Neutrophil (primary cell): ENCODE data around the gene HIVEP1.

Experiments used
- H3K27ac ChIP-seq: fragments of 200-600 bp; sonication (generic); 2 replicates; pipeline ENCODE4 v1.5.1; 2016; ENCODE audit warnings: mild to moderate bottlenecking, moderate library complexity
- H3K27me3 ChIP-seq: fragments of 200-600 bp; sonication (generic); 2 replicates; pipeline ENCODE4 v1.6.0; 2016; ENCODE audit warnings: mild to moderate bottlenecking
- H3K36me3 ChIP-seq: fragments of 200-600 bp; sonication (generic); 2 replicates; pipeline ENCODE4 v1.5.1; 2017
- H3K4me1 ChIP-seq, 2 experiments: fragments of 200-600 bp in 1 of 2; sonication (generic) in 1 of 2; 1 replicate in 1 of 2; 2 replicates in 1 of 2; pipeline versions ENCODE4 v1.5.1 to v1.6.1; 2013 to 2016; ENCODE audit warnings: low read depth in 1 of 2, low read length in 1 of 2, mild to moderate bottlenecking in 1 of 2, moderate library complexity in 1 of 2; ENCODE audit not compliant: control insufficient read depth in 1 of 2, insufficient read depth in 1 of 2
- H3K4me3 ChIP-seq, 2 experiments: fragments of 200-600 bp in 1 of 2; sonication (generic) in 1 of 2; 1 replicate in 1 of 2; 2 replicates in 1 of 2; pipeline ENCODE4 v1.5.1; 2013 to 2016; ENCODE audit warnings: low read depth in 1 of 2, low read length in 1 of 2, mild to moderate bottlenecking in 1 of 2, moderate library complexity in 1 of 2
- H3K9me3 ChIP-seq: fragments of 200-600 bp; sonication (generic); 2 replicates; pipeline ENCODE4 v1.5.1; 2016
- TF ChIP-seq, protein P1 (sequence below): fragments of 200-600 bp; sonication (generic); IDR thresholded peaks from 2 replicates; pipeline ENCODE4 v1.5.1; 2016; ENCODE audit warnings: antibody characterized with exemption

Gene HIVEP1

DNA sequence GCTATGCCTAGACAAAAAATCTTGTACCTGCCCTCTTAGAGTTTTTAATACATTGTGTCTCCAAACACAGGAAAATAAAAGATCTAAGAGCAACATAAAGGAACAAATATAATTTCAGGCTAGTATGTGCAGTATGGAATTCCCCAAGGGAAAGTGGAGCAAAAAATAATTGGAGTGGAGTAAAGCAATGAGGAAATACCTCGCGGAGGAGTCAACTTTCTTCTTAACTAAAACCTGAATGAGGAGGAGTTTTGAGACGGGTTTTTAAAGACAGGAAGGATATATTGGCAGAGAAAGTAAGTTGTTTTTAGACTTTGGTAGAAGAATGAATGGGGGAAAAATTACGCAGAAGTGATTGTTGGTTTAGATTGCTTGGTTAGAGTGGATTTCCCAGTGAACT lies 14.0 kb downstream of the HIVEP1 start:
- TF ChIP-seq, protein P1, sequence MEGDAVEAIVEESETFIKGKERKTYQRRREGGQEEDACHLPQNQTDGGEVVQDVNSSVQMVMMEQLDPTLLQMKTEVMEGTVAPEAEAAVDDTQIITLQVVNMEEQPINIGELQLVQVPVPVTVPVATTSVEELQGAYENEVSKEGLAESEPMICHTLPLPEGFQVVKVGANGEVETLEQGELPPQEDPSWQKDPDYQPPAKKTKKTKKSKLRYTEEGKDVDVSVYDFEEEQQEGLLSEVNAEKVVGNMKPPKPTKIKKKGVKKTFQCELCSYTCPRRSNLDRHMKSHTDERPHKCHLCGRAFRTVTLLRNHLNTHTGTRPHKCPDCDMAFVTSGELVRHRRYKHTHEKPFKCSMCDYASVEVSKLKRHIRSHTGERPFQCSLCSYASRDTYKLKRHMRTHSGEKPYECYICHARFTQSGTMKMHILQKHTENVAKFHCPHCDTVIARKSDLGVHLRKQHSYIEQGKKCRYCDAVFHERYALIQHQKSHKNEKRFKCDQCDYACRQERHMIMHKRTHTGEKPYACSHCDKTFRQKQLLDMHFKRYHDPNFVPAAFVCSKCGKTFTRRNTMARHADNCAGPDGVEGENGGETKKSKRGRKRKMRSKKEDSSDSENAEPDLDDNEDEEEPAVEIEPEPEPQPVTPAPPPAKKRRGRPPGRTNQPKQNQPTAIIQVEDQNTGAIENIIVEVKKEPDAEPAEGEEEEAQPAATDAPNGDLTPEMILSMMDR, result no peak
- Histone ChIP-seq H3K36me3 (no peaks in the 10 kb centered on the region), H3K9me3 (no peaks in the 10 kb centered on the region), H3K27me3 (no peaks in the 10 kb centered on the region), H3K27ac (no peak overlapping the region), H3K4me1 (no peaks in the 10 kb centered on the region), H3K4me3 (no peak overlapping the region)

GRCh38 chr6:12026833-12027232 lies 14.7 kb downstream of the HIVEP1 start:
- Histone ChIP-seq H3K4me1 (no peaks in the 10 kb centered on the region), H3K36me3 (no peaks in the 10 kb centered on the region), H3K27ac (no peak overlapping the region), H3K27me3 (no peaks in the 10 kb centered on the region), H3K4me3 (no peak overlapping the region), H3K9me3 (no peaks in the 10 kb centered on the region)
- TF ChIP-seq, protein P1, result no peak

- no peaks in the 10 kb centered on the region for H3K36me3 ChIP-seq
- no peak overlapping the region for H3K27ac ChIP-seq
- H3K4me3 ChIP-seq, result no peak overlapping the region
- H3K9me3 ChIP-seq, result no peaks in the 10 kb centered on the region
- no peaks in the 10 kb centered on the region for H3K27me3 ChIP-seq
- TF ChIP-seq, protein P1, result no peak
- H3K4me1 ChIP-seq, result peaks cover 0 to 2% of the 10 kb centered on the region in 2 experiments
Measured at GRCh38 chr6:12028213-12028612, 16.1 kb downstream of the HIVEP1 start.

- no peaks in the 10 kb centered on the region for H3K9me3 ChIP-seq
- H3K36me3 ChIP-seq, result no peaks in the 10 kb centered on the region
Measured at GRCh38 chr6:12029979-12030737, 18.0 kb downstream of the HIVEP1 start.

GRCh38 chr6:12030993-12031550 lies 19.0 kb downstream of the HIVEP1 start:
- Histone ChIP-seq H3K4me3 (no peak overlapping the region), H3K27me3 (no peaks in the 10 kb centered on the region), H3K4me1 (peaks cover 9 to 13% of the 10 kb centered on the region in 2 experiments), H3K36me3 (no peaks in the 10 kb centered on the region), H3K27ac (no peak overlapping the region), H3K9me3 (no peaks in the 10 kb centered on the region)
- TF ChIP-seq, protein P1, result no peak

More at GRCh38 chr6:12029979-12030737, 18.0 kb downstream of the HIVEP1 start:
- Histone ChIP-seq H3K27ac (no peak overlapping the region), H3K4me3 (no peak overlapping the region), H3K27me3 (no peaks in the 10 kb centered on the region), H3K4me1 (peaks cover 9 to 13% of the 10 kb centered on the region in 2 experiments)
- TF ChIP-seq, protein P1, result no peak
